Neural progenitor cell (in vitro differentiated cells): ENCODE measurements around the gene MKX. TPM values are rescaled to one million over a fixed set of nuclear protein-coding genes. Genes with fewer than 3 reads are reported as not detected.

Source experiments
- DNase-seq: peaks from one replicate; pipeline ENCODE4 v3.0.0-alpha.2; 2016; ENCODE audit warnings: low spot score
- H2AFZ ChIP-seq: fragments of 200-600 bp; sonication (generic); replicated peaks from 2 replicates; pipeline ENCODE4 v1.6.1; 2016; ENCODE audit warnings: antibody characterized with exemption
- H3F3A ChIP-seq: fragments of 200-600 bp; sonication (generic); 2 replicates; pipeline ENCODE4 v1.6.1; 2016; ENCODE audit warnings: antibody characterized with exemption, low read depth
- H3K27ac ChIP-seq: fragments of 200-600 bp; sonication (generic); 2 replicates; pipeline ENCODE4 v1.5.1; 2016; ENCODE audit warnings: mild to moderate bottlenecking
- H3K27me3 ChIP-seq: fragments of 200-600 bp; sonication (generic); 2 replicates; pipeline ENCODE4 v1.6.1; 2016; ENCODE audit warnings: mild to moderate bottlenecking, moderate library complexity
- H3K36me3 ChIP-seq: fragments of 200-600 bp; sonication (generic); 2 replicates; pipeline ENCODE4 v1.5.1; 2016
- H3K4me1 ChIP-seq: fragments of 200-600 bp; sonication (generic); 2 replicates; pipeline ENCODE4 v1.6.1; 2016; ENCODE audit warnings: mixed run types
- H3K4me2 ChIP-seq: fragments of 200-600 bp; sonication (generic); 2 replicates; pipeline ENCODE4 v1.6.1; 2016
- H3K4me3 ChIP-seq: fragments of 200-600 bp; sonication (generic); 2 replicates; pipeline ENCODE4 v1.5.1; 2016
- H3K79me2 ChIP-seq: fragments of 200-600 bp; sonication (generic); 2 replicates; pipeline ENCODE4 v1.6.1; 2016; ENCODE audit warnings: low read depth
- H3K9ac ChIP-seq: fragments of 200-600 bp; sonication (generic); 2 replicates; pipeline ENCODE4 v1.6.1; 2016
- H3K9me3 ChIP-seq: fragments of 200-600 bp; sonication (generic); 2 replicates; pipeline ENCODE4 v1.5.1; 2016; ENCODE audit warnings: low read depth
- H4K20me1 ChIP-seq: fragments of 200-600 bp; sonication (generic); 2 replicates; pipeline ENCODE4 v1.6.1; 2016; ENCODE audit warnings: low read depth
- H3K27ac Mint-ChIP-seq: 3 replicates; pipeline ENCODE4 v1.8.0; 2021; ENCODE audit warnings: mixed read lengths
- H3K27me3 Mint-ChIP-seq: 2 replicates; pipeline ENCODE4 v1.8.0; 2022; ENCODE audit warnings: low read depth, mild to moderate bottlenecking, inconsistent platforms, moderate library complexity, mixed read lengths; ENCODE audit not compliant: insufficient read depth
- H3K36me3 Mint-ChIP-seq: 3 replicates; pipeline ENCODE4 v1.8.0; 2021; ENCODE audit warnings: mixed read lengths
- H3K4me1 Mint-ChIP-seq: 3 replicates; pipeline ENCODE4 v1.8.0; 2021; ENCODE audit warnings: mixed read lengths
- H3K4me3 Mint-ChIP-seq: 3 replicates; pipeline ENCODE4 v1.8.0; 2021; ENCODE audit warnings: mild to moderate bottlenecking, moderate library complexity, mixed read lengths
- H3K9me3 Mint-ChIP-seq: 3 replicates; pipeline ENCODE4 v1.8.0; 2020; ENCODE audit warnings: mixed read lengths
- EZH2 ChIP-seq: fragments of 200-600 bp; sonication (generic); IDR thresholded peaks from 2 replicates; pipeline ENCODE4 v1.6.1; 2017; ENCODE audit warnings: antibody characterized with exemption, mild to moderate bottlenecking, moderate library complexity
- EZH2phosphoT487 ChIP-seq: fragments of 200-600 bp; sonication (generic); IDR thresholded peaks from 2 replicates; pipeline ENCODE4 v1.6.1; 2017; ENCODE audit warnings: antibody characterized with exemption
- total RNA-seq: library from RNA; depleted of rRNA; stranded (reverse); fragments of >200 nt; gene quantifications from 2 replicates; pipeline ENCODE4 v1.2.3, GENCODE V29; 2015; ENCODE audit warnings: low replicate concordance
- TF ChIP-seq, protein P1 (sequence below): fragments of 200-600 bp; sonication (generic); IDR thresholded peaks from 2 replicates; pipeline ENCODE4 v1.5.1; 2017; ENCODE audit warnings: antibody characterized with exemption, mild to moderate bottlenecking

The MKX gene
- total RNA-seq, 1 donor from 2014 or later, result not detected

DNA sequence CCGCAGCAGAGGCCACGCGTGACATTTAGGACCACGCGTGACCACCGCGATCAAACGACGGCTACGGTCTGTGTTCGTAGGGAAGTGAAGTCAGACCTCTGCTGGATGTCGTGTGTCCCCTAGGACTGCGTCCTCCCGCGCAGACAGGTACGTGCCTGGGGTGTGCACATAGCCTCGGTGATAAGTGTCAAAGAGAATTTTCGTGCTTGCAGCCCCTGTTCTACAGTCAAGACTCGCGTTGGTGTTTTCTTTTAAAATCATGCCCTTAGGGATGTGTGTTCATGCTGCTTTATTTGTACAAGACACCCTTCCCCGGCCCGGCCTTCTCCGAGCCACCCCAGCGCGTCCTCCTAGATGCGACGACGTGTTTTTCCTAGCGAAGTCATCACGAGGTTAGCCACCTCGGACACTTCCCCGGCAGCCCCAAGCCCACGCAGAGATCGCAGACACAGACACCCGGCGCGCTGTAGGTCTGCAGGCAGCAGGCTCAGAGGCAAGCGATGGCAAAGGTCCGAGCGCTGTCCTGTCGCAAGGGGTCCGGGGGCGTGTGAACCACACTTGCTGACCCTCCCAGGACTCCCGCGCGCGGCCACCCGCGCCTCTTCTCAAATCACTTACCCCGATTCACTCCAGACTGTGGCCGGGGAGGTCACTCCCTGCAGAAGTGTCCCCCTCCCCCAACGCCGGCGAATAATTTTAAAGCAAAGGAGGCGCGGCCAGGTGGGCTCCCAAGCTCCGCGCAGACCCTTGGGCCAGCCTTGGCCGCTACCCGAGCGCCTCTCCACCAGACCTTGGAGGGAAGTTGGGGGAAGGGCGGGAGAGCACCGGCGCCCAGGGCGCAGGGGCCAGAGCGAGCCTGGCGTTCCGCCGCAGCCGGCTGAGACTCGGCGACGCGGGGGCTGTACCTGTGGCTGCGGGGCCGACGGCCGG is 552 bp downstream of the MKX start:
- H3K27ac ChIP-seq, result no peak overlapping the region
- H4K20me1 ChIP-seq, result peaks cover 57% of the 10 kb centered on the region
- Mint-ChIP-seq H3K4me3 (peak overlapping the region; percentile 87), H3K9me3 (peaks cover 2% of the 10 kb centered on the region), H3K4me1 (peaks cover 26% of the 10 kb centered on the region), H3K36me3 (no peaks in the 10 kb centered on the region), H3K27me3 (peaks cover 66% of the 10 kb centered on the region), H3K27ac (no peak overlapping the region)
- TF ChIP-seq EZH2 (no peak), EZH2phosphoT487 (peak; percentile 67)
- H3K9ac ChIP-seq, result no peak overlapping the region
- H2AFZ ChIP-seq, result peak overlapping the region; percentile 91
- peaks cover 16% of the 10 kb centered on the region for H3F3A ChIP-seq
- no peaks in the 10 kb centered on the region for H3K9me3 ChIP-seq
- H3K27me3 ChIP-seq, result peaks cover 100% of the 10 kb centered on the region
- no peaks in the 10 kb centered on the region for H3K36me3 ChIP-seq
- H3K4me3 ChIP-seq, result peak overlapping the region; percentile 57
- peak; percentile 48 for DNase-seq
- H3K79me2 ChIP-seq, result no peaks in the 10 kb centered on the region
- peaks cover 30% of the 10 kb centered on the region for H3K4me1 ChIP-seq
- H3K4me2 ChIP-seq, result peak overlapping the region; percentile 90

DNA sequence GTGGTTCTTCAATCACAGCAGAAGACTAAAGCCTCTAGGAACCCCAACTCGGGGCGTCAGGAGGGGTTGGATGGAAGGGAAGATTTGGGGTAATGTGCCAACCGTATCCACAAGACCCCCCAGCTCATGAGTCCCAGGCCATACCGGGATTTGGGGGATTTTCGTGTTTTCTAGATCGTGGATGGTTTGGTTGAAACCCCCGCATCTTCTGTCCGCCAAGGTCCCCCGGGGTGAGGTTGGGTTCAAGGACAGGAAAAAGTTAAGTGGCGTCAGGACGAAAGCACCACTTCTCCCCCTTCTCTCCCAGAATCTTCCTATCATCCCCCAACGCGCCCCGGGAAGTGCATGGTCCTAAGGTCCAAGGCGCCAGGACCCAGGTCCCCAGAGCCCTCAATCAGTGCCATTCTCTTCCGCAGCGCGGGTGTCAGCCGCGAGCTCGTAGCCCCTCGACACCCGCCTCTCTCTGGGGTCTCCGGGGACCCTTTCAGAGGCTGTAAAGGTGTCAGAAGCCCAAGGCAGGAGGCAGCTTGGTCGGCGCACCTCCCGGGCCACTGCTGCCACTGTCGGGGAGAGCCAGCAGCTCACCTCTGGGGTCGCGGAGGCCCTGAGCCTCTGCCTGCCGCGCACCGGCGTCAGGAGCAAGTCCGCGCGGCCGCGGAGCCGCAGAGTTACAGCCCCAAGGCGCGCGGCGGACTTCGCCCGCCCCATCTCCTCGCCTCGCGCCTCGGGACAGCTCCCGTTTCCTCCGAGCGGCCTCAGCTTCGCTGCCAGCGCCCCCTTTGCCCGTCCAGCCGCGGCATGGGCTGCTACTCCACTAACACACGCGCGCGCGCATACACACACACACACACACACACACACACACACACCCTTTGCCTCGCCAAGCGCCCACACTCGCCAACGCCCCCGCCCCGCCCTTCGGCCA is 1.5 kb downstream of the MKX start:
- no peak overlapping the region for H3K27ac Mint-ChIP-seq
- peaks cover 30% of the 10 kb centered on the region for H3K4me1 ChIP-seq
- no peaks in the 10 kb centered on the region for H3K79me2 ChIP-seq
- H3K36me3 Mint-ChIP-seq, result no peaks in the 10 kb centered on the region
- peaks cover 60% of the 10 kb centered on the region for H3K27me3 Mint-ChIP-seq
- H3K9me3 ChIP-seq, result no peaks in the 10 kb centered on the region
- H3K36me3 ChIP-seq, result no peaks in the 10 kb centered on the region
- peak overlapping the region; percentile 90 for H3K4me2 ChIP-seq
- peak overlapping the region; percentile 87 for H3K4me3 Mint-ChIP-seq
- no peak overlapping the region for H3K27ac ChIP-seq
- H3F3A ChIP-seq, result peaks cover 16% of the 10 kb centered on the region
- peaks cover 57% of the 10 kb centered on the region for H4K20me1 ChIP-seq
- TF ChIP-seq EZH2 (peak; percentile 22), EZH2phosphoT487 (no peak)
- TF ChIP-seq, protein P1, sequence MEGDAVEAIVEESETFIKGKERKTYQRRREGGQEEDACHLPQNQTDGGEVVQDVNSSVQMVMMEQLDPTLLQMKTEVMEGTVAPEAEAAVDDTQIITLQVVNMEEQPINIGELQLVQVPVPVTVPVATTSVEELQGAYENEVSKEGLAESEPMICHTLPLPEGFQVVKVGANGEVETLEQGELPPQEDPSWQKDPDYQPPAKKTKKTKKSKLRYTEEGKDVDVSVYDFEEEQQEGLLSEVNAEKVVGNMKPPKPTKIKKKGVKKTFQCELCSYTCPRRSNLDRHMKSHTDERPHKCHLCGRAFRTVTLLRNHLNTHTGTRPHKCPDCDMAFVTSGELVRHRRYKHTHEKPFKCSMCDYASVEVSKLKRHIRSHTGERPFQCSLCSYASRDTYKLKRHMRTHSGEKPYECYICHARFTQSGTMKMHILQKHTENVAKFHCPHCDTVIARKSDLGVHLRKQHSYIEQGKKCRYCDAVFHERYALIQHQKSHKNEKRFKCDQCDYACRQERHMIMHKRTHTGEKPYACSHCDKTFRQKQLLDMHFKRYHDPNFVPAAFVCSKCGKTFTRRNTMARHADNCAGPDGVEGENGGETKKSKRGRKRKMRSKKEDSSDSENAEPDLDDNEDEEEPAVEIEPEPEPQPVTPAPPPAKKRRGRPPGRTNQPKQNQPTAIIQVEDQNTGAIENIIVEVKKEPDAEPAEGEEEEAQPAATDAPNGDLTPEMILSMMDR, result peak; percentile 13
- H2AFZ ChIP-seq, result peak overlapping the region; percentile 69
- peaks cover 26% of the 10 kb centered on the region for H3K4me1 Mint-ChIP-seq
- H3K27me3 ChIP-seq, result peaks cover 100% of the 10 kb centered on the region
- H3K4me3 ChIP-seq, result peak overlapping the region; percentile 79
- no peak overlapping the region for H3K9ac ChIP-seq
- H3K9me3 Mint-ChIP-seq, result peaks cover 2% of the 10 kb centered on the region
- DNase-seq, result peak; percentile 84

DNA sequence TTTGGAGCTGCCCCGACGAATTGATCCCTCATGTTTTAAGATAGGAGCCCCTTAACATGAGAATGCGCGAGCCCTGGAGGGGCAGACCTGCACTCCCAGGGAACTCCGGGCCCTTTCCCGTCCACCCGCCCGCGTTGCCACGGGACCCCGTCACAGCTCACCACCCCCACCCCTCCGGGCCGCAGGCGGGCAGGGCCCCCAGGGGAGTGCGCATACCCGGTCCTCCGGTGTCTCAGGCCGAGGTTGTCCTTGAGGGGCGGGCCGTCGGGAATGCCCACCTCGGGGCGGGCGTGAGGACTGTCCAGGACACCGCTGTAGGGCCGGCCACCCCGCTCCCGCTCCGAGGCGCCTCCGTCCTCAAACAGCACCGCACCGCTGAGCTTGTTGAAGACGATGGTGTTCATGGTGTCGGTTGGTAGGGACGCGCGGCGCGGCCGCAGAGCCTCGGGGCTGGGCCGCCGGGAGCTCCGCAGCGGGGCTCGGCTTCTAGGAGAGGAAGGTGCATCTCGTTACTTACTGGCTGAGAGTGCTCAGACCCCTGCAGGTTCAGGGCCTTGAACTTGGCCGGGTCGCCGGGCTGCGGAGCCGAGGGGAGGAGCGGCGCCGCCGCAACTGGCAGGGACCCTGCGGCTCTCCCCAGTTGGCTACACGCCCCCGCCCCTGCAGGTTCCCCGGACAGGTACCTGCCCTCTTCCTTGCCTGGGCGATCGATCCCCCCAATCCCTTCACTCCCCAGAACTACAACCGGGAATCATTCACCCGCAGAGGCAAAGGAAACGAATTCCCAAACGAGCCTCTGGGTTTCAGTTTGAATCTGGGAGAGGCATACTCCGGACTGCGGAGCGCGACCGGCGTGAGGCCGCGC is 2.4 kb downstream of the MKX start:
- Mint-ChIP-seq H3K9me3 (peaks cover 2% of the 10 kb centered on the region), H3K27ac (no peak overlapping the region), H3K27me3 (peaks cover 53% of the 10 kb centered on the region), H3K4me3 (peak overlapping the region; percentile 87), H3K36me3 (no peaks in the 10 kb centered on the region), H3K4me1 (peaks cover 26% of the 10 kb centered on the region)
- Histone ChIP-seq H3F3A (peaks cover 16% of the 10 kb centered on the region), H2AFZ (peak overlapping the region; percentile 97), H3K4me2 (peak overlapping the region; percentile 90), H4K20me1 (peaks cover 53% of the 10 kb centered on the region), H3K79me2 (no peaks in the 10 kb centered on the region), H3K9me3 (no peaks in the 10 kb centered on the region), H3K36me3 (no peaks in the 10 kb centered on the region), H3K9ac (no peak overlapping the region), H3K4me3 (peak overlapping the region; percentile 79), H3K27ac (no peak overlapping the region), H3K4me1 (peaks cover 30% of the 10 kb centered on the region), H3K27me3 (peaks cover 100% of the 10 kb centered on the region)
- TF ChIP-seq EZH2 (peak; percentile 97), EZH2phosphoT487 (peak; percentile 95)
- TF ChIP-seq, protein P1, result no peak
- DNase-seq, result peak; percentile 60
